Panc1 (cell line): Measurements from ENCODE around the gene SPAG5. TPM values are rescaled to one million over a fixed set of nuclear protein-coding genes. Genes with fewer than 3 reads are reported as not detected.
A peak's percentile ranks its signal among the peaks of the same experiment; 100 is the strongest.

ENCODE experiments used
- ATAC-seq: fragments of 200-7000 bp; cut with Tn5 transposase; 2 replicates; pipeline ENCODE4 v1.9.1; 2020; ENCODE audit warnings: mild to moderate bottlenecking, moderate library complexity
- BruUV-seq: library from RNA; stranded (reverse); fragments of 400-500 nt; replicated peaks from 2 replicates; lab custom pipeline; 2021; lab: Mats Ljungman, UMichigan
- CTCF ChIA-PET: fragments of 300-600 bp; sonication (Branson Sonifier 250); formaldehyde crosslinking; loops from one replicate; lab custom pipeline; 2022; ENCODE audit warnings: antibody characterized with exemption; lab: Charles Lee
- POLR2A ChIA-PET: fragments of 300-600 bp; sonication (Branson Sonifier 250); formaldehyde crosslinking; loops from one replicate; lab custom pipeline; 2022; ENCODE audit warnings: antibody characterized with exemption; lab: Charles Lee
- DNase-seq: peaks from one replicate; pipeline ENCODE4 v3.0.0-alpha.2; 2010; ENCODE audit warnings: low read depth, low spot score
- H3K27ac ChIP-seq: 2 replicates; pipeline ENCODE4 v1.5.1; 2011; ENCODE audit warnings: mild to moderate bottlenecking, low read length, inconsistent platforms
- H3K27me3 ChIP-seq: fragments of 200-500 bp; sonication (Bioruptor generic); 2 replicates; pipeline ENCODE4 v1.6.0; 2014; ENCODE audit warnings: low read length, inconsistent platforms; ENCODE audit not compliant: control insufficient read depth, insufficient read depth
- H3K36me3 ChIP-seq: fragments of 200-500 bp; sonication (Bioruptor generic); 2 replicates; pipeline ENCODE4 v1.5.1; 2014; ENCODE audit warnings: inconsistent platforms, mild to moderate bottlenecking, low read length, moderate library complexity; ENCODE audit not compliant: control insufficient read depth, insufficient read depth
- H3K4me1 ChIP-seq: 2 replicates; pipeline ENCODE4 v1.5.1; 2011; ENCODE audit warnings: inconsistent platforms, mild to moderate bottlenecking, low read length, moderate library complexity; ENCODE audit not compliant: control insufficient read depth, insufficient read depth
- H3K4me3 ChIP-seq, 2 experiments: 2 replicates each; pipeline ENCODE4 v1.5.1; 2011 to 2012; ENCODE audit warnings: low read depth in 2 of 2, low read length in 2 of 2, mild to moderate bottlenecking in 2 of 2, inconsistent platforms in 1 of 2, moderate library complexity in 1 of 2
- H3K9me3 ChIP-seq: fragments of 200-500 bp; sonication (Bioruptor generic); 2 replicates; pipeline ENCODE4 v1.5.1; 2014; ENCODE audit warnings: low read depth, mild to moderate bottlenecking, inconsistent platforms, low read length, moderate library complexity; ENCODE audit not compliant: control insufficient read depth, insufficient read depth
- POLR2AphosphoS5 ChIP-seq: IDR thresholded peaks from 2 replicates; pipeline ENCODE4 v1.6.1; 2012; ENCODE audit warnings: mild to moderate bottlenecking, low read depth, low read length, moderate library complexity
- SIN3A ChIP-seq: IDR thresholded peaks from 2 replicates; pipeline ENCODE4 v1.6.1; 2012; ENCODE audit warnings: low read depth, mild to moderate bottlenecking, low read length, moderate library complexity, borderline replicate concordance; ENCODE audit not compliant: insufficient read depth
- TCF7L2 ChIP-seq: IDR thresholded peaks from 2 replicates; pipeline ENCODE4 v1.6.1; 2011; ENCODE audit warnings: mild to moderate bottlenecking, low read depth, low read length, inconsistent platforms
- in situ Hi-C: cut with HindIII; loops from 2 replicates; pipeline ENCODE4 v1.10.0; 2016; ENCODE audit warnings: low sequenced_read_pairs, low pct_unique_long_range_greater_than_20kb
- intact Hi-C: fragments of 100-400 bp; cut with micrococcal nuclease; formaldehyde crosslinking; loops from one replicate; pipeline ENCODE4 v1.10.0; 2022; ENCODE audit not compliant: unreplicated experiment
- total RNA-seq: library from RNA; stranded (reverse); gene quantifications from one replicate; pipeline ENCODE4 v1.2.1, GENCODE V29; 2021; ENCODE audit not compliant: unreplicated experiment
- TF ChIP-seq, protein P1 (sequence below), 2 experiments: IDR thresholded peaks; 2 replicates each; pipeline ENCODE4 v1.6.1; 2011 to 2012; ENCODE audit warnings: low read depth in 2 of 2, control low read depth in 1 of 2, low read length in 1 of 2, mild to moderate bottlenecking in 1 of 2, moderate library complexity in 1 of 2; ENCODE audit not compliant: insufficient read depth in 1 of 2
- TF ChIP-seq, protein P2 (sequence below): fragments of 450-650 bp; IDR thresholded peaks from 2 replicates; pipeline ENCODE4 v1.5.1; 2017; ENCODE audit warnings: mild to moderate bottlenecking

Gene SPAG5
- total RNA-seq, 1 experiment from 2014 or later: 152 TPM

DNA sequence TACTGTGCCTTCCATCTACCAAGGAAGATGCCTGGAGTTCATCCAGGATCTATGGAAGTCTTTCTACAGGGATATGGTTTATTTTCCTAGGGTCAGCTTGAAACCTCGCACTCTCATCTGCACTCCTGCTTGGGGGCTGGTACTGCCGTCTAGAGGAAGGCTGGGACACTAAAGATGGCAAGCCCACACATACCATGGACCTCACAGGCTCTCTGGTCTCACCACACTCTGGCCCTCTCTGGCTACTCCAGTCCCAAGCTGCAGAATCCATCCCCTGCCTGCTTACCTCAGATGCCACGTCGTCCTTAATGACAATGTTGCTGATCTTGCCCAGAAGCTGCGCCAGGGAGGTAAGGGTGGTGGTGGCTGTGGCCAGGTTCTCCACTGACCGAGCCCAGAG is 44.3 kb downstream of the SPAG5 start:
- no peak for TF ChIP-seq POLR2AphosphoS5
- TF ChIP-seq, protein P1, sequence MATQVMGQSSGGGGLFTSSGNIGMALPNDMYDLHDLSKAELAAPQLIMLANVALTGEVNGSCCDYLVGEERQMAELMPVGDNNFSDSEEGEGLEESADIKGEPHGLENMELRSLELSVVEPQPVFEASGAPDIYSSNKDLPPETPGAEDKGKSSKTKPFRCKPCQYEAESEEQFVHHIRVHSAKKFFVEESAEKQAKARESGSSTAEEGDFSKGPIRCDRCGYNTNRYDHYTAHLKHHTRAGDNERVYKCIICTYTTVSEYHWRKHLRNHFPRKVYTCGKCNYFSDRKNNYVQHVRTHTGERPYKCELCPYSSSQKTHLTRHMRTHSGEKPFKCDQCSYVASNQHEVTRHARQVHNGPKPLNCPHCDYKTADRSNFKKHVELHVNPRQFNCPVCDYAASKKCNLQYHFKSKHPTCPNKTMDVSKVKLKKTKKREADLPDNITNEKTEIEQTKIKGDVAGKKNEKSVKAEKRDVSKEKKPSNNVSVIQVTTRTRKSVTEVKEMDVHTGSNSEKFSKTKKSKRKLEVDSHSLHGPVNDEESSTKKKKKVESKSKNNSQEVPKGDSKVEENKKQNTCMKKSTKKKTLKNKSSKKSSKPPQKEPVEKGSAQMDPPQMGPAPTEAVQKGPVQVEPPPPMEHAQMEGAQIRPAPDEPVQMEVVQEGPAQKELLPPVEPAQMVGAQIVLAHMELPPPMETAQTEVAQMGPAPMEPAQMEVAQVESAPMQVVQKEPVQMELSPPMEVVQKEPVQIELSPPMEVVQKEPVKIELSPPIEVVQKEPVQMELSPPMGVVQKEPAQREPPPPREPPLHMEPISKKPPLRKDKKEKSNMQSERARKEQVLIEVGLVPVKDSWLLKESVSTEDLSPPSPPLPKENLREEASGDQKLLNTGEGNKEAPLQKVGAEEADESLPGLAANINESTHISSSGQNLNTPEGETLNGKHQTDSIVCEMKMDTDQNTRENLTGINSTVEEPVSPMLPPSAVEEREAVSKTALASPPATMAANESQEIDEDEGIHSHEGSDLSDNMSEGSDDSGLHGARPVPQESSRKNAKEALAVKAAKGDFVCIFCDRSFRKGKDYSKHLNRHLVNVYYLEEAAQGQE (IDR thresholded peaks at IDR 0.05; ENCODE audit: insufficient read depth in 1 of 2, low read depth in 2 of 2, low read length in 1 of 2): no peak
- ChIA-PET CTCF (no interaction called here), POLR2A (no interaction called here)

DNA sequence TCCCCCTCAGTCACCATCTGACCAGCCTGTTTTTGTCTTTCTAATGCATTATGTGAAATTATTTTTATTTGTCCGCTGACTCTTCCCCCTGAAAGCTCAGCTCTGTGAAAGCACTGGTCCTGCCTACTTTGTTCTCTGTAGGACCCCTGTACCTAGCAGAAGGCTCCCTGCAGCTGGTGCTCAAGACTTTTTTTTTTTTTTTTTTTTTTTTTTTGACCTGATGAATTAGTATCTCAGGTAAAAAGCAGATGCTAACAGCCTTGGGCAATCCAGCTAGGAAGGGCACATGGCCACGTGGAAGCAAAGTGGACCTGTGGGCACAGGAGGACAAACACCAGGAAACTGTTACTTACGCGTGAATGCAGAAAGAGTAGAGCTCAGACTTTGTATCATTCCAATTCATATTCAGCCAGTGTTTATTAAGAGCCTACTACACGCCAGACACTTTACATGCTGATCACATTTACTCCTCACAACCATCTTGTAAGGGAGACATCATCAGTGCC is 45.8 kb downstream of the SPAG5 start:
- H3K27me3 ChIP-seq: no peaks in the 10 kb centered on the region
- in situ Hi-C loops: no loop called here
- no peaks in the 10 kb centered on the region for H3K9me3 ChIP-seq
- TF ChIP-seq, protein P1 (IDR thresholded peaks at IDR 0.05; ENCODE audit: insufficient read depth in 1 of 2, low read depth in 2 of 2, low read length in 1 of 2): no peak
- TF ChIP-seq, protein P2, sequence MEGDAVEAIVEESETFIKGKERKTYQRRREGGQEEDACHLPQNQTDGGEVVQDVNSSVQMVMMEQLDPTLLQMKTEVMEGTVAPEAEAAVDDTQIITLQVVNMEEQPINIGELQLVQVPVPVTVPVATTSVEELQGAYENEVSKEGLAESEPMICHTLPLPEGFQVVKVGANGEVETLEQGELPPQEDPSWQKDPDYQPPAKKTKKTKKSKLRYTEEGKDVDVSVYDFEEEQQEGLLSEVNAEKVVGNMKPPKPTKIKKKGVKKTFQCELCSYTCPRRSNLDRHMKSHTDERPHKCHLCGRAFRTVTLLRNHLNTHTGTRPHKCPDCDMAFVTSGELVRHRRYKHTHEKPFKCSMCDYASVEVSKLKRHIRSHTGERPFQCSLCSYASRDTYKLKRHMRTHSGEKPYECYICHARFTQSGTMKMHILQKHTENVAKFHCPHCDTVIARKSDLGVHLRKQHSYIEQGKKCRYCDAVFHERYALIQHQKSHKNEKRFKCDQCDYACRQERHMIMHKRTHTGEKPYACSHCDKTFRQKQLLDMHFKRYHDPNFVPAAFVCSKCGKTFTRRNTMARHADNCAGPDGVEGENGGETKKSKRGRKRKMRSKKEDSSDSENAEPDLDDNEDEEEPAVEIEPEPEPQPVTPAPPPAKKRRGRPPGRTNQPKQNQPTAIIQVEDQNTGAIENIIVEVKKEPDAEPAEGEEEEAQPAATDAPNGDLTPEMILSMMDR: no peak
- no peak for TF ChIP-seq POLR2AphosphoS5
- TF ChIP-seq SIN3A: no peak
- no peak for TF ChIP-seq TCF7L2
- peaks cover 9% of the 10 kb centered on the region; the same call in 1 of the 2 replicates for H3K4me1 ChIP-seq
- POLR2A ChIA-PET: interaction anchor here (0.6 to 0.7 kb wide), 2 partner anchors 37 to 78 kb away, joined by 7 to 12 read pairs; no protein-coding TSS in a partner anchor
- BruUV-seq: no TSS peak
- H3K36me3 ChIP-seq: no peaks in the 10 kb centered on the region
- CTCF ChIA-PET: interaction anchor here (0.7 kb wide), 1 partner anchor 19 kb away, joined by 7 read pairs; no protein-coding TSS in a partner anchor
- DNase-seq (no peak), ATAC-seq (no peak)
- H3K27ac ChIP-seq: peak overlapping the region; percentile 25; the same call in 1 of the 2 replicates
- peak overlapping the region; percentile 72 to 77 for H3K4me3 ChIP-seq
- intact Hi-C loops: no loop called here

More for the DNA sequence above, 44.3 kb downstream of the SPAG5 start:
- no peaks in the 10 kb centered on the region for H3K9me3 ChIP-seq
- peaks cover 9% of the 10 kb centered on the region; the same call in 1 of the 2 replicates for H3K4me1 ChIP-seq
- in situ Hi-C loops (no loop called here), intact Hi-C loops (no loop called here)
- no peaks in the 10 kb centered on the region for H3K36me3 ChIP-seq
- H3K27ac ChIP-seq: no peak overlapping the region
- DNase-seq (no peak), ATAC-seq (no peak)
- H3K4me3 ChIP-seq: no peak overlapping the region
- no peaks in the 10 kb centered on the region for H3K27me3 ChIP-seq
- no TSS peak for BruUV-seq
